Uterus (tissue), 2 donors: ENCODE results near the gene GPR37L1.

Source experiments
- POLR2A ChIP-seq, 2 donors: fragments of 450-650 bp; IDR thresholded peaks; one replicate each; pipeline ENCODE4 v1.6.1; 2016; ENCODE audit warnings: antibody characterized with exemption in 2 of 2, mild to moderate bottlenecking in 1 of 2, moderate library complexity in 1 of 2
- TF ChIP-seq, protein P1 (sequence below), 4 experiments: fragments of 200-600 bp in 2 of 4; fragments of 450-650 bp in 2 of 4; sonication (generic) in 2 of 4; IDR thresholded peaks; one replicate each; pipeline ENCODE4 v1.5.1; 2016 to 2019; ENCODE audit warnings: antibody characterized with exemption in 4 of 4, mild to moderate bottlenecking in 2 of 4, moderate library complexity in 1 of 4

DNA sequence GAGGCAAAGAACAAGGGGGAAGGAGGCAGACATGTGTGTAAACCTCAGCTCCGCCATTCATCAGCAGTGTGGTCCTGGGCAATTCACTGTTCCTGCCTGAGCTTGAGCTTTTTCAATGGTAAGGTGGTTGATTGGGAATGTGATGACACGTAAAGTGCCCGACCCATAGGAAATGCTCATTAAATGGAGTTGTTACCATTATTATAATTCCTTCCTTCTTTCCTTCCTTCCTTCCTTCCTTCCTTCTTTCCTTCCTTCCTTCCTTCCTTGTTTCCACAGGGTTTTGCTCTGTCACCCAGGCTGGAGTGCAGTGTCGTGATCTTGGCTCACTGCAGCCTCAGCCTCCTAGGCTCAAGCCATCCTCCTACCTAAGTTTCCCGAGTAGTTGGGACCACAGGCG, 4.3 kb downstream of the GPR37L1 start:
- TF ChIP-seq, protein P1, sequence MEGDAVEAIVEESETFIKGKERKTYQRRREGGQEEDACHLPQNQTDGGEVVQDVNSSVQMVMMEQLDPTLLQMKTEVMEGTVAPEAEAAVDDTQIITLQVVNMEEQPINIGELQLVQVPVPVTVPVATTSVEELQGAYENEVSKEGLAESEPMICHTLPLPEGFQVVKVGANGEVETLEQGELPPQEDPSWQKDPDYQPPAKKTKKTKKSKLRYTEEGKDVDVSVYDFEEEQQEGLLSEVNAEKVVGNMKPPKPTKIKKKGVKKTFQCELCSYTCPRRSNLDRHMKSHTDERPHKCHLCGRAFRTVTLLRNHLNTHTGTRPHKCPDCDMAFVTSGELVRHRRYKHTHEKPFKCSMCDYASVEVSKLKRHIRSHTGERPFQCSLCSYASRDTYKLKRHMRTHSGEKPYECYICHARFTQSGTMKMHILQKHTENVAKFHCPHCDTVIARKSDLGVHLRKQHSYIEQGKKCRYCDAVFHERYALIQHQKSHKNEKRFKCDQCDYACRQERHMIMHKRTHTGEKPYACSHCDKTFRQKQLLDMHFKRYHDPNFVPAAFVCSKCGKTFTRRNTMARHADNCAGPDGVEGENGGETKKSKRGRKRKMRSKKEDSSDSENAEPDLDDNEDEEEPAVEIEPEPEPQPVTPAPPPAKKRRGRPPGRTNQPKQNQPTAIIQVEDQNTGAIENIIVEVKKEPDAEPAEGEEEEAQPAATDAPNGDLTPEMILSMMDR (IDR thresholded peaks at IDR 0.05) = no peak
- TF ChIP-seq POLR2A (IDR thresholded peaks at IDR 0.05) = no peak
